NCI-H2171 treated with DMSO at 0.1 percent for 48 hours (cell line): ENCODE measurements around the gene NFATC3.
A peak's percentile ranks its signal among the peaks of the same experiment; 100 is the strongest.

Experiments used
- DNase-seq: peaks from one replicate; lab custom pipeline; 2025; lab: John Stamatoyannopoulos, UW

NFATC3 gene

DNA sequence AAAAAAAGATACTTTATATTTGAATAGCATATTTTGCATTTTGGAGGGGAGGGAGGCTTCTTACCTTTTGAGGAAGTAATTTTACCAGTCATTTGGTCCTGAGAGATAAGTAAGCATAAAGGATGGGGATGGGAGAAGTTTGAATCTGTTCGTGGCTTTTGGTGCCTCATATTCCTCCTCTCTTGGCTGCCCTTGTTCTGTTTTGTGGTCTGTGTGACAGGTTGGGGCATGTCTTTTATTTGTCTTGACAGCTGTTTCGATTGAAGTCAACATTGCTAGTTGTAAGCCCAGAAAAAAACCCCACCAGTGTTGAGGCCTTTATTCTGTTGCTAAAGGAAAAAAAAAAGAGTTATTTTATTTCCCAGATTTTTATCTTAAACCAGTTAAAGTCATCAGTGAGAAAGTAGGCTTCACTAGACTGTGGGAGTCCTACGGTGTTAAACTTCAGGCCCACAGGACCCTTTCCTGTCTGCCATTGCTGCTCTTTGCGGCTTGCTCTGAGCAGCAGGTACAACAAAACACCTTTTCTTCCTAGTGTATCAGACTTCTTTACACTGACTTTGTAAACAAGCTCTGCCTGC lies 190.5 kb downstream of the NFATC3 start:
- peak; percentile 93 for DNase-seq

DNA sequence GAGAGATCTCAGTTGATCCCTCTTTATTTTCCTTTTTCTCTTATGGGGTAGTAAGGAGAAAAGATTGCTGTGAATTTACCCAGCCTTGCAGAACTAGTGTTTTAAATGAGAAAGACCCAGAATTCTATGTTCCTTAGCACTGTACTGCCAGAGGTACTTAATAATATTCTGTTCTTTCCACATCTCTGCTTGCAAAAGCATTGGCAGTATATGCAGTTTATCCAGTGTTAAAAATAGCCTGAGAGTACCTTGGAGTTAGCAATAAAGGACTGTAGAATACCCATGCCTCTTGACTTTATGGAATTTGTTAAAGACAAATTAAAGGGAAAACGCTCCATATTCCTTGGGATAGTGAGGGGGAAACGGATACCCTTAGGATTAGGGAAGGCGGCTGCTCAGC lies 191.1 kb downstream of the NFATC3 start:
- DNase-seq = no peak
